Breast epithelium (tissue), 3 donors: Measurements from ENCODE around the gene ATP5PO. TPM values are rescaled to one million over a fixed set of nuclear protein-coding genes. Genes with fewer than 3 reads are reported as not detected.

ENCODE experiments used
- total RNA-seq, 3 donors: library from RNA; depleted of rRNA; stranded (reverse); fragments of >200 nt; gene quantifications; one replicate each; pipeline ENCODE4 v1.1.0, GENCODE V29; 2016

The ATP5PO gene
- total RNA-seq, 3 donors from 2014 or later, result 161 to 234 (median 170) TPM

Other genes starting within 250 kb of the ATP5PO start
- 10 to 100 TPM; 22.3 to 40.6 (median 26.5) TPM for gene MRPS6, start 157.8 kb upstream of the ATP5PO start, total RNA-seq
- gene SLC5A3, start 157.8 kb upstream of the ATP5PO start, total RNA-seq, result 10 to 100 TPM; 17.0 to 54.9 (median 38.6) TPM